GM12878 (cell line): ENCODE data around the gene PRSS33. TPM values are rescaled to one million over a fixed set of nuclear protein-coding genes. Genes with fewer than 3 reads are reported as not detected.

Source experiments
- ATAC-seq: fragments of 200-7000 bp; cut with Tn5 transposase; 3 replicates; pipeline ENCODE4 v1.9.1; 2020; ENCODE audit warnings: mild to moderate bottlenecking, moderate library complexity
- BruUV-seq: library from RNA; stranded (reverse); fragments of 400-500 nt; replicated peaks from 2 replicates; lab custom pipeline; 2021; lab: Mats Ljungman, UMichigan
- CTCF ChIA-PET: fragments of 300-600 bp; sonication (Branson Sonifier 250); formaldehyde crosslinking; extraction: SDS; loops from one replicate; lab custom pipeline; 2021; ENCODE audit warnings: inconsistent platforms; lab: Yijun Ruan, JAX
- POLR2A ChIA-PET: fragments of 350-600 bp; formaldehyde crosslinking; extraction: SDS; loops from one replicate; lab custom pipeline; 2021; ENCODE audit warnings: inconsistent platforms; lab: Charles Lee
- RAD21 ChIA-PET: fragments of 300-600 bp; sonication (Branson Sonifier 250); formaldehyde crosslinking; loops from one replicate; lab custom pipeline; 2023; ENCODE audit warnings: antibody characterized with exemption; ENCODE audit not compliant: unreplicated experiment; lab: Charles Lee
- SMC1A ChIA-PET: fragments of 300-600 bp; sonication (Branson Sonifier 250); formaldehyde crosslinking; loops from one replicate; lab custom pipeline; 2023; ENCODE audit not compliant: unreplicated experiment, uncharacterized antibody; lab: Charles Lee
- DNase-seq: peaks from one replicate; pipeline ENCODE4 v3.0.0-alpha.2; 2011; ENCODE audit warnings: low read depth, low spot score
- FAIRE-seq: peaks from 3 replicates; lab custom pipeline; 2011; peaks lifted over from hg19 to GRCh38; lab: Jason Lieb, UNC
- H2AFZ ChIP-seq: 2 replicates; pipeline ENCODE4 v1.6.0; 2011; ENCODE audit warnings: low read depth, low read length, control low read depth; ENCODE audit not compliant: control insufficient read depth
- H3K27ac ChIP-seq: 2 replicates; pipeline ENCODE4 v1.5.1; 2011; ENCODE audit warnings: control low read depth; ENCODE audit not compliant: control insufficient read depth, insufficient read depth
- H3K27me3 ChIP-seq, 2 experiments: replicated peaks in 1 of 2; 2 replicates each; pipeline versions ENCODE4 v1.6.0 to v1.6.1; 2011; ENCODE audit warnings: low read length in 1 of 2; ENCODE audit not compliant: control insufficient read depth in 2 of 2, insufficient read depth in 2 of 2
- H3K36me3 ChIP-seq, 2 experiments: 2 replicates each; pipeline ENCODE4 v1.5.1; 2011; ENCODE audit warnings: low read length in 1 of 2; ENCODE audit not compliant: control insufficient read depth in 2 of 2, insufficient read depth in 2 of 2
- H3K4me1 ChIP-seq: 2 replicates; pipeline ENCODE4 v1.6.1; 2011; ENCODE audit warnings: mild to moderate bottlenecking, low read length, moderate library complexity, mixed read lengths; ENCODE audit not compliant: control insufficient read depth, insufficient read depth
- H3K4me2 ChIP-seq: 2 replicates; pipeline ENCODE4 v1.6.0; 2011; ENCODE audit warnings: control low read depth; ENCODE audit not compliant: control insufficient read depth, insufficient read depth
- H3K4me3 ChIP-seq: fragments of 200-600 bp; sonication (generic); 2 replicates; pipeline ENCODE4 v1.5.1; 2016
- H3K79me2 ChIP-seq: 2 replicates; pipeline ENCODE4 v1.6.0; 2011; ENCODE audit warnings: low read length; ENCODE audit not compliant: control insufficient read depth, insufficient read depth
- H3K9ac ChIP-seq: 2 replicates; pipeline ENCODE4 v1.8.0; 2011; ENCODE audit warnings: low read length, control low read depth, mixed read lengths; ENCODE audit not compliant: control insufficient read depth, insufficient read depth
- H3K9me3 ChIP-seq: replicated peaks from 3 replicates; pipeline ENCODE4 v1.5.1; 2011; ENCODE audit warnings: mild to moderate bottlenecking, low read length; ENCODE audit not compliant: control insufficient read depth, insufficient read depth
- H4K20me1 ChIP-seq: 2 replicates; pipeline ENCODE4 v1.6.0; 2011; ENCODE audit not compliant: control insufficient read depth, insufficient read depth
- ASH2L ChIP-seq: fragments of 300-600, 200-600 bp; sonication (generic); IDR thresholded peaks from 2 replicates; pipeline ENCODE4 v1.6.1; 2017; ENCODE audit warnings: low read depth, mild to moderate bottlenecking, borderline replicate concordance
- CHD2 ChIP-seq: IDR thresholded peaks from 2 replicates; pipeline ENCODE4 v1.6.1; 2011; ENCODE audit warnings: low read depth, low read length, improper control_type of control experiment, borderline replicate concordance
- DPF2 ChIP-seq: fragments of 450-650 bp; IDR thresholded peaks from 2 replicates; pipeline ENCODE4 v1.6.1; 2017; ENCODE audit warnings: mild to moderate bottlenecking
- EZH2 ChIP-seq: IDR thresholded peaks from 2 replicates; pipeline ENCODE4 v1.6.1; 2012; ENCODE audit warnings: low read depth, mild to moderate bottlenecking, control low read depth, inconsistent platforms, low read length, borderline replicate concordance; ENCODE audit not compliant: control insufficient read depth
- FOXM1 ChIP-seq: IDR thresholded peaks from 2 replicates; pipeline ENCODE4 v1.6.1; 2012; ENCODE audit warnings: low read depth, mild to moderate bottlenecking, inconsistent platforms, low read length, moderate library complexity
- HSF1 ChIP-seq: fragments of 150-350 bp; IDR thresholded peaks from 2 replicates; pipeline ENCODE4 v1.6.1; 2014; ENCODE audit warnings: mild to moderate bottlenecking, low read depth, low read length
- MLLT1 ChIP-seq: fragments of 450-650 bp; IDR thresholded peaks from 2 replicates; pipeline ENCODE4 v1.6.1; 2016; ENCODE audit warnings: mild to moderate bottlenecking
- MXI1 ChIP-seq: fragments of 150-350 bp; IDR thresholded peaks from 2 replicates; pipeline ENCODE4 v1.6.1; 2011; ENCODE audit warnings: low read depth, mild to moderate bottlenecking, inconsistent platforms, low read length, improper control_type of control experiment
- MYC ChIP-seq: IDR thresholded peaks from 2 replicates; pipeline ENCODE4 v1.6.1; 2011; ENCODE audit warnings: mild to moderate bottlenecking, low read length, moderate library complexity, inconsistent platforms; ENCODE audit not compliant: insufficient read depth, insufficient replicate concordance, insufficient read length, severe bottlenecking
- NFYA ChIP-seq: IDR thresholded peaks from 2 replicates; pipeline ENCODE4 v1.6.1; 2011; ENCODE audit warnings: low read depth, mild to moderate bottlenecking, low read length, improper control_type of control experiment, borderline replicate concordance
- NR2F1 ChIP-seq: fragments of 450-650 bp; conservative IDR thresholded peaks from 2 replicates; pipeline ENCODE4 v1.6.1; 2017; ENCODE audit warnings: mild to moderate bottlenecking
- NRF1 ChIP-seq: conservative IDR thresholded peaks from 2 replicates; pipeline ENCODE4 v1.6.1; 2011; ENCODE audit warnings: mild to moderate bottlenecking, low read depth, low read length, improper control_type of control experiment
- POLR2AphosphoS5 ChIP-seq: IDR thresholded peaks from 2 replicates; pipeline ENCODE4 v1.6.1; 2011; ENCODE audit warnings: mild to moderate bottlenecking, low read length, inconsistent platforms
- RELB ChIP-seq: fragments of 450-650 bp; IDR thresholded peaks from 2 replicates; pipeline ENCODE4 v1.6.1; 2017; ENCODE audit warnings: low read depth, mild to moderate bottlenecking, moderate library complexity
- SMARCA5 ChIP-seq: fragments of 450-650 bp; IDR thresholded peaks from 2 replicates; pipeline ENCODE4 v1.6.1; 2017; ENCODE audit warnings: mild to moderate bottlenecking
- ZNF24 ChIP-seq: fragments of 450-650 bp; IDR thresholded peaks from 2 replicates; pipeline ENCODE4 v1.6.1; 2017; ENCODE audit warnings: antibody characterized with exemption, mild to moderate bottlenecking
- ZZZ3 ChIP-seq: IDR thresholded peaks from 2 replicates; pipeline ENCODE4 v1.6.1; 2011; ENCODE audit warnings: low read depth; ENCODE audit not compliant: control insufficient read depth, insufficient read length
- WGBS: methylation state at CpG from one replicate; pipeline ENCODE4 v1.1.6; 2016; ENCODE audit warnings: low lambda C conversion rate; ENCODE audit not compliant: insufficient replicate concordance, insufficient coverage; ENCODE audit errors: missing lambda C conversion rate; 5-methylcytosine and 5-hydroxymethylcytosine counted together
- in situ Hi-C: fragments of 300-500 bp; cut with MboI; formaldehyde crosslinking; loops from 9 replicates; pipeline ENCODE4 v1.14.3; 2018; ENCODE audit warnings: mixed read lengths
- intact Hi-C: fragments of 100-400 bp; cut with micrococcal nuclease; formaldehyde crosslinking; loops from one replicate; pipeline ENCODE4 v1.14.2; 2022; ENCODE audit not compliant: unreplicated experiment
- polyA plus RNA-seq, 11 experiments: library from polyadenylated mRNA; depleted of rRNA in 4 of 11; unstranded in 6 of 11; stranded (reverse) in 5 of 11; fragments of >200 nt; fragmentation: Nextera tagmentation in 4 of 11; fragmentation: Illumina TruSeq in 1 of 11; extraction: Ambion mirVana in 4 of 11; extraction: Trizol in 1 of 11; gene quantifications; 1 replicate in 1 of 11; 2 replicates in 10 of 11; pipeline versions ENCODE4 v1.2.1 to v1.2.3, GENCODE V29; 2011 to 2016; ENCODE audit warnings: inconsistent platforms in 2 of 11, missing spikeins in 2 of 11, low read depth in 1 of 11
- total RNA-seq, 4 experiments: library from RNA; depleted of rRNA in 3 of 4; stranded (reverse); fragments of >200 nt in 3 of 4; fragmentation: Illumina TruSeq in 1 of 4; extraction: Trizol in 1 of 4; gene quantifications; 2 replicates each; pipeline versions ENCODE4 v1.2.1 to v1.2.3, GENCODE V29; 2013 to 2021

Gene PRSS33
- total and polyA plus RNA-seq, 10 of the 15 experiments (the other 5 are each of a cell fraction or from before 2014, with no cell fraction given): not detected

GRCh38 chr16:2752850-2753732 lies 34.3 kb downstream of the PRSS33 start:
- WGBS: 1% methylated on average over 49 of the region's 82 CpGs
- peaks cover 17% of the 10 kb centered on the region; the same call in 1 of the 2 replicates for H3K4me1 ChIP-seq
- no peak for DNase-seq
- TF ChIP-seq MXI1 (peak; percentile 50), ASH2L (no peak), FOXM1 (0 out of 2 replicates have a peak, but pooled peaks have one; percentile 13), MLLT1 (peak; percentile 38; the same call in 1 of the 2 replicates), ZZZ3 (no peak), HSF1 (no peak), DPF2 (peak; percentile 87; the same call in 1 of the 2 replicates), NR2F1 (0 out of 2 replicates have a peak, but pooled peaks have one; percentile 5), RELB (0 out of 2 replicates have a peak, but pooled peaks have one; percentile 9), MYC (peak; percentile 33), NRF1 (0 out of 2 replicates have a peak, but pooled peaks have one; percentile 21), ZNF24 (0 out of 2 replicates have a peak, but pooled peaks have one; percentile 0), SMARCA5 (0 out of 2 replicates have a peak, but pooled peaks have one; percentile 22), CHD2 (0 out of 2 replicates have a peak, but pooled peaks have one; percentile 61), POLR2AphosphoS5 (peak; percentile 28; the same call in 1 of the 2 replicates), NFYA (no peak), EZH2 (no peak)

More at GRCh38 chr16:2752850-2753732, 34.3 kb downstream of the PRSS33 start:
- Histone ChIP-seq H3K27me3 (no peaks in the 10 kb centered on the region), H4K20me1 (peaks cover 29% of the 10 kb centered on the region), H3K4me3 (peak overlapping the region; percentile 98), H3K9ac (peak overlapping the region; percentile 98), H3K27ac (peak overlapping the region; percentile 99), H3K4me2 (peak overlapping the region; percentile 78), H3K9me3 (no peaks in the 10 kb centered on the region; the same call in 2 of the 3 replicates), H3K36me3 (peaks cover 12 to 23% of the 10 kb centered on the region in 2 experiments), H3K79me2 (peaks cover 68% of the 10 kb centered on the region), H2AFZ (no peak overlapping the region)
- ChIA-PET CTCF (no interaction called here), RAD21 (interaction anchor here (0.6 to 1.3 kb wide), 10 partner anchors 21 to 1458 kb away, joined by 3 to 6 read pairs (median 3); partner anchors contain the start of genes ELOB and PRSS27), POLR2A (interaction anchor here (0.5 to 3.3 kb wide), 6 partner anchors 24 to 426 kb away, joined by 3 to 27 read pairs (median 4); partner anchors contain the start of genes ELOB and KCTD5), SMC1A (interaction anchor here (1.8 to 2.8 kb wide), 2 partner anchors 23 to 25 kb away, joined by 4 to 7 read pairs; no protein-coding TSS in a partner anchor)
- intact Hi-C loops: loop anchor here (2.0 kb wide), 1 partner anchor 24 kb away; the partner anchor contains the start of gene ELOB
- FAIRE-seq (no peak), ATAC-seq (peak; percentile 64)
- in situ Hi-C loops: no loop called here
- no TSS peak for BruUV-seq
